H9 (cell line): ENCODE results near the gene ZNF132. TPM values are rescaled to one million over a fixed set of nuclear protein-coding genes. Genes with fewer than 3 reads are reported as not detected.

Experiments
- DNase-seq: peaks from one replicate; pipeline ENCODE4 v3.0.0-alpha.2; 2017
- H2AFZ ChIP-seq: one replicate; pipeline ENCODE4 v1.6.1; 2013; ENCODE audit warnings: mild to moderate bottlenecking, low read length, control low read depth, moderate library complexity
- H2AK5ac ChIP-seq: 2 replicates; pipeline ENCODE4 v1.6.1; 2013; ENCODE audit warnings: low read length, control low read depth, mixed read lengths; ENCODE audit not compliant: insufficient read length
- H2BK120ac ChIP-seq: one replicate; pipeline ENCODE4 v1.6.1; 2013; ENCODE audit warnings: low read depth, mild to moderate bottlenecking, low read length, control low read depth, inconsistent platforms; ENCODE audit not compliant: poor library complexity, severe bottlenecking
- H2BK12ac ChIP-seq: 2 replicates; pipeline ENCODE4 v1.6.1; 2013; ENCODE audit warnings: low read length, control low read depth, mixed read lengths, low read depth; ENCODE audit not compliant: insufficient read length
- H2BK15ac ChIP-seq: 2 replicates; pipeline ENCODE4 v1.6.1; 2013; ENCODE audit warnings: low read depth, low read length, control low read depth
- H2BK20ac ChIP-seq: one replicate; pipeline ENCODE4 v1.6.1; 2013; ENCODE audit warnings: low read depth, mild to moderate bottlenecking, low read length, control low read depth, inconsistent platforms; ENCODE audit not compliant: poor library complexity, severe bottlenecking
- H2BK5ac ChIP-seq: 2 replicates; pipeline ENCODE4 v1.6.1; 2013; ENCODE audit warnings: low read length, control low read depth, mixed read lengths; ENCODE audit not compliant: insufficient read length
- H3K14ac ChIP-seq: 2 replicates; pipeline ENCODE4 v1.6.1; 2013; ENCODE audit warnings: low read length, control low read depth; ENCODE audit not compliant: insufficient read depth
- H3K18ac ChIP-seq: 2 replicates; pipeline ENCODE4 v1.6.1; 2013; ENCODE audit warnings: low read depth, mild to moderate bottlenecking, mixed read lengths, low read length, control low read depth; ENCODE audit not compliant: insufficient read length
- H3K23ac ChIP-seq: 2 replicates; pipeline ENCODE4 v1.6.1; 2013; ENCODE audit warnings: low read length, control low read depth, mixed read lengths, low read depth; ENCODE audit not compliant: insufficient read length
- H3K23me2 ChIP-seq: 2 replicates; pipeline ENCODE4 v1.6.1; 2013; ENCODE audit warnings: low read depth, mild to moderate bottlenecking, mixed read lengths, low read length, control low read depth; ENCODE audit not compliant: insufficient read length, poor library complexity, severe bottlenecking
- H3K27ac ChIP-seq: 2 replicates; pipeline ENCODE4 v1.5.1; 2013; ENCODE audit warnings: low read length, control low read depth, mixed read lengths, low read depth; ENCODE audit not compliant: insufficient read length
- H3K27me3 ChIP-seq: 2 replicates; pipeline ENCODE4 v1.6.1; 2013; ENCODE audit warnings: low read length, control low read depth, inconsistent platforms; ENCODE audit not compliant: insufficient read depth
- H3K4ac ChIP-seq: 2 replicates; pipeline ENCODE4 v1.6.1; 2013; ENCODE audit warnings: low read depth, mild to moderate bottlenecking, control low read depth, inconsistent platforms, low read length, moderate library complexity
- H3K4me1 ChIP-seq: 2 replicates; pipeline ENCODE4 v1.6.1; 2013; ENCODE audit warnings: low read length, control low read depth, inconsistent platforms; ENCODE audit not compliant: insufficient read depth
- H3K4me2 ChIP-seq: 2 replicates; pipeline ENCODE4 v1.6.1; 2013; ENCODE audit warnings: low read length, control low read depth, mixed read lengths; ENCODE audit not compliant: insufficient read length, insufficient read depth
- H3K56ac ChIP-seq: 2 replicates; pipeline ENCODE4 v1.6.1; 2013; ENCODE audit warnings: low read depth, mild to moderate bottlenecking, mixed read lengths, low read length, control low read depth; ENCODE audit not compliant: insufficient read length
- H3K79me1 ChIP-seq: 2 replicates; pipeline ENCODE4 v1.6.1; 2013; ENCODE audit warnings: low read depth, mild to moderate bottlenecking, moderate library complexity, low read length, control low read depth, inconsistent platforms; ENCODE audit not compliant: insufficient read depth, poor library complexity, severe bottlenecking
- H3K79me2 ChIP-seq: 2 replicates; pipeline ENCODE4 v1.6.1; 2013; ENCODE audit warnings: low read length, control low read depth, inconsistent platforms; ENCODE audit not compliant: insufficient read depth
- H3K9ac ChIP-seq: 2 replicates; pipeline ENCODE4 v1.6.1; 2013; ENCODE audit warnings: low read length, control low read depth, mixed read lengths; ENCODE audit not compliant: insufficient read length; ENCODE audit errors: extremely low read depth
- H3K9me3 ChIP-seq: one replicate; pipeline ENCODE4 v1.6.1; 2013; ENCODE audit warnings: low read depth, low read length, inconsistent platforms; ENCODE audit not compliant: control insufficient read depth
- H3T11ph ChIP-seq: one replicate; pipeline ENCODE4 v1.6.1; 2013; ENCODE audit warnings: mild to moderate bottlenecking, low read length, control low read depth, inconsistent platforms
- H4K20me1 ChIP-seq: one replicate; pipeline ENCODE4 v1.6.1; 2013; ENCODE audit not compliant: control insufficient read depth, insufficient read length, insufficient read depth
- H4K5ac ChIP-seq: 2 replicates; pipeline ENCODE4 v1.6.1; 2013; ENCODE audit warnings: low read depth, mild to moderate bottlenecking, mixed read lengths, low read length, control low read depth; ENCODE audit not compliant: insufficient read length
- H4K8ac ChIP-seq: replicated peaks from 2 replicates; pipeline ENCODE4 v1.6.1; 2013; ENCODE audit warnings: low read length, control low read depth, mixed read lengths, low read depth; ENCODE audit not compliant: insufficient read length
- H4K91ac ChIP-seq: 2 replicates; pipeline ENCODE4 v1.6.1; 2013; ENCODE audit warnings: low read depth, mild to moderate bottlenecking, moderate library complexity, mixed read lengths, low read length, control low read depth; ENCODE audit not compliant: insufficient read length
- H3K27ac Mint-ChIP-seq, 3 experiments: 2 replicates in 2 of 3; 3 replicates in 1 of 3; pipeline ENCODE4 v1.8.0; 2020 to 2021; ENCODE audit warnings: mixed read lengths in 3 of 3, mild to moderate bottlenecking in 1 of 3, moderate library complexity in 1 of 3
- H3K27me3 Mint-ChIP-seq: 2 replicates; pipeline ENCODE4 v1.8.0; 2021; ENCODE audit warnings: low read depth, mild to moderate bottlenecking, moderate library complexity, mixed read lengths
- H3K36me3 Mint-ChIP-seq, 3 experiments: 2 replicates in 2 of 3; 3 replicates in 1 of 3; pipeline ENCODE4 v1.8.0; 2020 to 2021; ENCODE audit warnings: low read depth in 3 of 3, mixed read lengths in 3 of 3; ENCODE audit not compliant: insufficient read depth in 1 of 3
- H3K4me1 Mint-ChIP-seq, 2 experiments: 2 replicates each; pipeline ENCODE4 v1.8.0; 2020; ENCODE audit warnings: mixed read lengths in 2 of 2
- H3K4me3 Mint-ChIP-seq, 2 experiments: 2 replicates in 1 of 2; 3 replicates in 1 of 2; pipeline ENCODE4 v1.8.0; 2020 to 2021; ENCODE audit warnings: mild to moderate bottlenecking in 2 of 2, mixed read lengths in 2 of 2, moderate library complexity in 1 of 2
- H3K9me3 Mint-ChIP-seq, 2 experiments: 2 replicates in 1 of 2; 3 replicates in 1 of 2; pipeline ENCODE4 v1.8.0; 2020; ENCODE audit warnings: mild to moderate bottlenecking in 2 of 2, mixed read lengths in 2 of 2, moderate library complexity in 1 of 2
- CTCF ChIP-seq: fragments of 200-600 bp; sonication (generic); conservative IDR thresholded peaks from 3 replicates; pipeline ENCODE4 v1.8.0; 2021; ENCODE audit warnings: antibody characterized with exemption, mild to moderate bottlenecking
- WGBS: extraction: QIAGEN DNeasy Blood & Tissue Kit; methylation state at CpG from one replicate; pipeline ENCODE4 v1.1.7; 2013; ENCODE audit warnings: missing lambda C conversion rate, low lambda C conversion rate, mixed read lengths; ENCODE audit not compliant: insufficient read length; ENCODE audit errors: extremely low coverage; 5-methylcytosine and 5-hydroxymethylcytosine counted together
- long read RNA-seq: library from polyadenylated mRNA; unstranded; transcript quantifications from one replicate; pipeline ENCODE4 v2.0.0, GENCODE V29; 2020
- total RNA-seq: library from RNA; stranded (reverse); gene quantifications from 2 replicates; pipeline ENCODE4 v1.2.1, GENCODE V29; 2021

The ZNF132 gene
- total RNA-seq, result 0.24 and 0.42 TPM in 2 replicates
- long read RNA-seq, partial matches to known transcripts, result 0 of 1 reads
- long read RNA-seq, other reads (novel, unspliced or antisense), result 0 of 1 reads

- Histone ChIP-seq H3K4me2 (peak within 1 kb of the TSS; percentile 70), H2AFZ (no peak within 1 kb of the TSS), H3K56ac (no peak within 1 kb of the TSS), H3K18ac (peak within 1 kb of the TSS; percentile 9), H3T11ph (no peak within 1 kb of the TSS), H4K20me1 (no peaks in the 10 kb centered on the region), H3K4ac (no peak within 1 kb of the TSS), H2BK15ac (no peak within 1 kb of the TSS), H2BK20ac (no peak within 1 kb of the TSS), H3K27me3 (no peaks in the 10 kb centered on the region; the same call in 1 of the 2 replicates), H3K79me1 (no peaks in the 10 kb centered on the region), H2BK5ac (no peak within 1 kb of the TSS), H3K79me2 (no peaks in the 10 kb centered on the region), H3K9me3 (peaks cover 12% of the 10 kb centered on the region), H2AK5ac (no peak within 1 kb of the TSS), H4K91ac (no peak within 1 kb of the TSS), H3K23ac (no peak within 1 kb of the TSS), H4K5ac (no peak within 1 kb of the TSS), H2BK12ac (no peak within 1 kb of the TSS), H3K4me1 (peaks cover 3% of the 10 kb centered on the region), H3K27ac (no peak within 1 kb of the TSS), H3K14ac (no peak within 1 kb of the TSS; the same call in 1 of the 2 replicates), H4K8ac (no peak within 1 kb of the TSS), H2BK120ac (no peak within 1 kb of the TSS), H3K9ac (peak within 1 kb of the TSS; percentile 52), H3K23me2 (peaks cover 12% of the 10 kb centered on the region)
- Mint-ChIP-seq H3K27ac (peak within 1 kb of the TSS in 1 of 3 experiments; percentile 68; a peak in 2 of 7 replicates), H3K4me3 (peak within 1 kb of the TSS; percentile 48 to 87), H3K27me3 (peaks cover 49% of the 10 kb centered on the region), H3K4me1 (peaks cover 0 to 11% of the 10 kb centered on the region in 2 experiments; a peak in 2 of 4 replicates), H3K36me3 (peaks cover 3 to 53% (median 49%) of the 10 kb centered on the region in 3 experiments), H3K9me3 (peaks cover 63 to 69% of the 10 kb centered on the region in 2 experiments)
- no peak for TF ChIP-seq CTCF
- WGBS, result no CpG with 5 or more reads among the region's 59 CpGs
- DNase-seq, result peak; percentile 74
Measured at GRCh38 chr19:58439576-58440554, at the start of gene ZNF132. TSS of gene ZNF132 (minus strand) at chr19:58440153. CDS start at chr19:58439821, 332 bp downstream.
